ENCODE measurements around the gene SDR39U1.
A peak's percentile ranks its signal among the peaks of the same experiment; 100 is the strongest.

SDR39U1 gene

DNA sequence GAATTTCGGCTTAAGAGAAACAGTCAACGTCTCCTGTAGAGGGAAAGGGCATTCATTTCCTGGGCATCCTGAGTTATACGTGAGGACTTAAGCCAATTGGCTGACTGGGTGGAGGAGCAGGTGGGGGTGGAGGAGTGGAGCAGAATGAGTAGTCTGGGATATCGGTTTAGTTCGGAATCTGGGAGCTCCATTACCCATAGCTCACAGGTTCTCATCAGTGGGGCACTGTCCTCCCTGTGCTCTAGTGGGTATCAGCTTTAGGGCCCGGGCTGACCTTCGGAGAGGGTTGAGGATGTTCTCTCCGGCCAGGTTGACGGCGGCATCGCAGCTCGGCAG is 704 bp downstream of the SDR39U1 start:
- Histone ChIP-seq H3K36me3 (ENCODE audit: control insufficient read depth in 2 of 2, insufficient read depth in 2 of 2, low read length in 2 of 2) (peaks cover 33 to 37% of the 10 kb centered on the region in 2 donors), H3K27ac (ENCODE audit: low read depth in 2 of 2, low read length in 2 of 2) (peak overlapping the region; percentile 99), H3K27me3 (ENCODE audit: control insufficient read depth in 2 of 2, insufficient read depth in 2 of 2, low read length in 2 of 2) (no peaks in the 10 kb centered on the region), H3K9ac (ENCODE audit: low read depth in 1 of 2, low read length in 2 of 2) (peak overlapping the region; percentile 94 to 97), H3K4me1 (ENCODE audit: control insufficient read depth in 2 of 2, insufficient read depth in 2 of 2, low read length in 2 of 2) (peaks cover 10 to 18% of the 10 kb centered on the region in 2 donors), H3K4me3 (ENCODE audit: low read length in 2 of 2) (peak overlapping the region; percentile 84 to 94), H3K9me3 (ENCODE audit: control insufficient read depth in 2 of 2, low read length in 2 of 2) (no peaks in the 10 kb centered on the region)

DNA sequence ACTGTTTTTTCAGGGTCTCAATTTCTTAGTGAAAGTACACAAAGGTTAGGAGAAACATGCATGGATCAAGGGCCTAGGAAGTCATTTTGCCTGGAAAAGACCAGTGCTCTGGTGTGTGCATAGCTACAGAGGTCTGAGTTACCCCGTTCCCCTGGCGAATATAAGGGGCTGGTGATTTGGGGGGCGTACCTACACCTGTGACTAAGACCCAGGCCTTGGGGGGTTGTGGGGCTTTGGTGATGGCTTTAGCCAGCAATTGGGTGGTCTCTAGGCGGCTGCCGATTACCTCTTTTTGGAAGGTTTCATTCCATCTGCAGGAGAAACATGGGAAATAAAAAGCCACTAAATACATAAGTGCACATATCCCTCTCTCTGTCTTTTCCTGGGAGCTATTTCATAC is 1.1 kb downstream of the SDR39U1 start:
- Histone ChIP-seq H3K36me3 (ENCODE audit: control insufficient read depth in 2 of 2, insufficient read depth in 2 of 2, low read length in 2 of 2) (peaks cover 37 to 41% of the 10 kb centered on the region in 2 donors), H3K9ac (ENCODE audit: low read depth in 1 of 2, low read length in 2 of 2) (peak overlapping the region; percentile 94 to 97), H3K4me3 (ENCODE audit: low read length in 2 of 2) (peak overlapping the region; percentile 84 to 94), H3K4me1 (ENCODE audit: control insufficient read depth in 2 of 2, insufficient read depth in 2 of 2, low read length in 2 of 2) (peaks cover 11 to 18% of the 10 kb centered on the region in 2 donors), H3K9me3 (ENCODE audit: control insufficient read depth in 2 of 2, low read length in 2 of 2) (no peaks in the 10 kb centered on the region), H3K27ac (ENCODE audit: low read depth in 2 of 2, low read length in 2 of 2) (peak overlapping the region; percentile 99), H3K27me3 (ENCODE audit: control insufficient read depth in 2 of 2, insufficient read depth in 2 of 2, low read length in 2 of 2) (no peaks in the 10 kb centered on the region)

DNA sequence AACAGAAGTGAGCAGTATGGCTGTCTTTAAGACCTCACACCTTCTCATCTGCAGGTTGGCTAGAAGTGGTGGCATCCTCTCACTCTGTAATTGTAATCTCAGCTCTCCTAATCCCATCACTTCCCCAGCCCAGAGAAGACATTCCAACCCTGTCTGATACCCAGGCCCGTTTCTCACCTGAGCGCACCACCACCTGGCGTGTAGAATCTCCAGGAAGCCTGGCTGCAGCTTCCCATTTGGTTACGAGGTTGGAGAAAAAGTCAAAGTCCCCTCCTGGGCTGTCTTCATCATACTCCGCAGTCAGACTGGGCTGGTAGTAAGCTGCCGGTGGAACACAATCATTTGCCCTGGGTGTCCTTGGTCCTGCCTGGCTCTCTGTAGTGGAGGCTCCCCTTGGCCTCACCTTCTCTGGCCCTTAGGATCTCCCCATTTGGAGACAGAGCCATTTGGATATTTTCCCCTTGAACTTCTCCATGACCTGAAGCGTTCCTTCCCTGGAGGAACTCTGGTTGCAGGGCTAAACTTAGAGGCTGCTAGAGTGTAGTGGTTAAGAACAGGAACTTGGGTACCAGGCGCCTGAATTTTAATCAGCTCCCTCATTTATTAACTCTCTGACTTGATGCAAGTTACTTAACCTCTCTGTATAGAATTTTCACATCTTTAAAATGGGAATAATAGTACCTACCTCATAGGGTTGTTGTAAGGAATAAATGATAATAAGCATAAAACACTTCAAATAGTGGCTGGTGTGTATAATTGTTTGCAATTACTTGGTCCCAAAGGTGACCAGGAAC is 1.8 kb downstream of the SDR39U1 start:
- Histone ChIP-seq H3K4me3 (ENCODE audit: low read length in 2 of 2) (no peak overlapping the region), H3K27ac (ENCODE audit: low read depth in 2 of 2, low read length in 2 of 2) (no peak overlapping the region), H3K27me3 (ENCODE audit: control insufficient read depth in 2 of 2, insufficient read depth in 2 of 2, low read length in 2 of 2) (no peaks in the 10 kb centered on the region), H3K4me1 (ENCODE audit: control insufficient read depth in 2 of 2, insufficient read depth in 2 of 2, low read length in 2 of 2) (peaks cover 15 to 18% of the 10 kb centered on the region in 2 donors), H3K9ac (ENCODE audit: low read depth in 1 of 2, low read length in 2 of 2) (no peak overlapping the region), H3K36me3 (ENCODE audit: control insufficient read depth in 2 of 2, insufficient read depth in 2 of 2, low read length in 2 of 2) (peaks cover 44 to 48% of the 10 kb centered on the region in 2 donors), H3K9me3 (ENCODE audit: control insufficient read depth in 2 of 2, low read length in 2 of 2) (no peaks in the 10 kb centered on the region)

DNA sequence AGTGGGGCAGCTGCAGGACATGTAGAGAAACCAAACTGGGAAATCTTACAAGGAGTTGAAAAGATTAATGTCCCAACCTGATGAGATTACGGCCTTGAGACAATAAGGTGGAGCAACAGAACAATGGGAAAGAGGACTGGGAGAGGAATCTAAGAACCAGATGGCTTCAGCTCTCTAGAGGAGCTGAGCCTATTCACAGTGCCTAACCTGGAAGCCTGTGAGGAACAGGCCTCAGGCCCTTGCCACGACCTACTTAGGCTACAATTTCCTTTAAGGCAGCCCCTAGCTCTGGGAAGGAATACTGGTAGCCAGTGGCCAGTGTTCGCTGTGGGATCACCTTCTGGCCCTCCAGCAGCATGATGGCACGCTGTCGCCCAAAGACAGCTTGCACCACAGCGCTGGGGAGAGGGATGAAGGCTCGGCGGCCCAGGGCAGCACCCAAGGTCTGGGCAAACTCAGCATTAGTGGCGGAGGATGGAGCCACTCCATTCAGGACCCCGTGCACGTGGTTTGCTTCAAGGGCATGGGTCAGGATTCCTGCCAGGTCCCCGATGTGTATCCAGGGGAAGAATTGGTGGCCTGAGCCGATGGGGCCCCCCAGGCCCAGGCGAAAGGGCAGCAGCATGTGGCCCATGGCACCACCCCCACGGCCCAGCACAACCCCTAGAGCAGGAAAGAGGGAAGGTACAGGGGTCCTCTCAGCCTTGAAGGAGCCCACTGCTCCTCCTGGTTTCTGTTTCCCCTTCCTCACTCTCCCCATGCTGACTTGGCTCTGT is 2.6 kb downstream of the SDR39U1 start:
- Histone ChIP-seq H3K9ac (ENCODE audit: low read depth in 1 of 2, low read length in 2 of 2) (no peak overlapping the region), H3K27ac (ENCODE audit: low read depth in 2 of 2, low read length in 2 of 2) (no peak overlapping the region), H3K36me3 (ENCODE audit: control insufficient read depth in 2 of 2, insufficient read depth in 2 of 2, low read length in 2 of 2) (peaks cover 44 to 54% of the 10 kb centered on the region in 2 donors), H3K27me3 (ENCODE audit: control insufficient read depth in 2 of 2, insufficient read depth in 2 of 2, low read length in 2 of 2) (no peaks in the 10 kb centered on the region), H3K4me3 (ENCODE audit: low read length in 2 of 2) (no peak overlapping the region), H3K9me3 (ENCODE audit: control insufficient read depth in 2 of 2, low read length in 2 of 2) (no peaks in the 10 kb centered on the region), H3K4me1 (ENCODE audit: control insufficient read depth in 2 of 2, insufficient read depth in 2 of 2, low read length in 2 of 2) (peaks cover 15 to 18% of the 10 kb centered on the region in 2 donors)

DNA sequence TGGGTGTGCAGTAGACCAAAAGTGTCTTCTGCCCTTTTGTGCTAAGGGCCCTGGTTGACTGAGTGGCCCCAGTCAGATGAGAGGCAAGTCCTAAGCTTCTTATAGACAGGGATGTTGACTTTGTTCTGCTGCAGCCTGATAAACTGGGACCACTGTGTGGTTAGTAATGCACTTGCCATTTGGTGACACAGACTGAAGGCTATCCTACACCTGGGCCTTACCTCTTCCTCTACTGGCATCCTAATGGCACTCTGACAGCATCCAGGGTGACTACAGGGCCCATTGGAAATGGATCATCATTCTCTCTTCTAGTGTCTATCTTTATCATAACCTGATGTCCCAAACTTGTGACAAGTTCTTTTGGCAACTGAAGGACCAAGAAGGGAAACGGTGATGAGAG is 3.3 kb downstream of the SDR39U1 start:
- H3K9ac ChIP-seq (ENCODE audit: low read depth in 1 of 2, low read length in 2 of 2), result no peak overlapping the region
- H3K27ac ChIP-seq (ENCODE audit: low read depth in 2 of 2, low read length in 2 of 2), result no peak overlapping the region
- H3K27me3 ChIP-seq (ENCODE audit: control insufficient read depth in 2 of 2, insufficient read depth in 2 of 2, low read length in 2 of 2), result no peaks in the 10 kb centered on the region
- H3K36me3 ChIP-seq (ENCODE audit: control insufficient read depth in 2 of 2, insufficient read depth in 2 of 2, low read length in 2 of 2), result peaks cover 48 to 55% of the 10 kb centered on the region in 2 donors
- H3K9me3 ChIP-seq (ENCODE audit: control insufficient read depth in 2 of 2, low read length in 2 of 2), result no peaks in the 10 kb centered on the region
- no peak overlapping the region for H3K4me3 ChIP-seq (ENCODE audit: low read length in 2 of 2)
- H3K4me1 ChIP-seq (ENCODE audit: control insufficient read depth in 2 of 2, insufficient read depth in 2 of 2, low read length in 2 of 2), result peaks cover 15 to 18% of the 10 kb centered on the region in 2 donors

DNA sequence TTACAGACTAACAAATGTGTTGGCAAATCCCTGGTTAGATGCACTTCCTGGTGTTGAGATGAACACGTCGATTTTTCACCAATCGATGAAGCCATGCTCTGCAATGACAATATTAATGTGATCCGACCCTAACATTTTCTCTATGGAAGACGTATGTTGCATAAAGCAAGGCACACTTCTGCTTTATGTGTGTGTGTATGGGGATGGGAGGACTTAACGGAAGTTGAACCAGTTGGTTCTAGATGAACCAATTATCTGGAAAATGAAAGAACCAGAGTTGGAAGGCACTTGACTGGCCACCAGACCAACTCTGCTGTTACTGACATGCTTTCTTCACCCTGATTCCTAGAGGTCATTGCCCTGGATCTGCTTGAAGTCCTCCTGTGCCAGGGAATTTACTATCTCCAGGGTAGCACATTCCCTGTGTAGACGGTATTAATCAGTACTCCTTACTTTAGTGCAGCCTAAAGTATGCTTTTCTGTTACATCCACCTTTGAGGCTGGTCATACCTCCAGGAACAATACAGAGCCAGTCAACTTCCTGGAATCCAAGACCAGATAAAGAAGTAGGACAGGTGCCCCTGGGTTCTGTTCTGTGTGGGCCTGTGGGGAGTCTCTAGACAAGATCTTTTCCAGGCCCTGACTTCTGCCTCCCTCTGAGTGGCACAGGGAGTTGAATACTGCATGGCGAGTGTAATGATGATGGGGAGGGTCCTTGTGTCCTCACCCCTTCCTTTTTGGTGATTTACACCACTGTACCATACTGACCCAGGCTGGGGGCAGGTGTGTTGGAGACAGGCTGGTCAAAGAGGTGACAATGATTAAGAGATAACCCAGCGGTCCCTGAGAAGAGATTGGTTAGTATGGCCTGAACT is 4.1 kb downstream of the SDR39U1 start:
- no peak overlapping the region for H3K9ac ChIP-seq (ENCODE audit: low read depth in 1 of 2, low read length in 2 of 2)
- H3K36me3 ChIP-seq (ENCODE audit: control insufficient read depth in 2 of 2, insufficient read depth in 2 of 2, low read length in 2 of 2), result peaks cover 56 to 63% of the 10 kb centered on the region in 2 donors
- H3K27me3 ChIP-seq (ENCODE audit: control insufficient read depth in 2 of 2, insufficient read depth in 2 of 2, low read length in 2 of 2), result no peaks in the 10 kb centered on the region
- no peaks in the 10 kb centered on the region for H3K9me3 ChIP-seq (ENCODE audit: control insufficient read depth in 2 of 2, low read length in 2 of 2)
- no peak overlapping the region for H3K4me3 ChIP-seq (ENCODE audit: low read length in 2 of 2)
- H3K27ac ChIP-seq (ENCODE audit: low read depth in 2 of 2, low read length in 2 of 2), result no peak overlapping the region
- peaks cover 13 to 17% of the 10 kb centered on the region in 2 donors for H3K4me1 ChIP-seq (ENCODE audit: control insufficient read depth in 2 of 2, insufficient read depth in 2 of 2, low read length in 2 of 2)

DNA sequence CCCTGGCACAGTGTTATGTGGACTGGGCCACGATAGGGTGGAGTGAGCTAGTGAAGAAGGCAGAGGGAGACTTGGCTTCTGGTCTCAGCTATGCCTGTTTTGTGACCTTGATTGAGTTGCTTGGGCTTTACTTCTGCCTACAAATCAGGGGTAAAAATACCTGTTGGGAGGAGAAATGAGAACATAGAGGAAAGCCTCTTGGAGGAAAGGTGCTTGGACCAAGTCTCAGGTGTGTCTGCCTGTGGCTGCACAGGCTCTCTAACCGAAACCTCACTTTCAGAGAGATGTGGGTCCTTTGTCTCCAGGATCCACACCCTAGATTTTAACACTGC is 4.9 kb downstream of the SDR39U1 start:
- H3K9ac ChIP-seq (ENCODE audit: low read depth in 1 of 2, low read length in 2 of 2), result no peak overlapping the region
- no peaks in the 10 kb centered on the region for H3K9me3 ChIP-seq (ENCODE audit: control insufficient read depth in 2 of 2, low read length in 2 of 2)
- H3K27me3 ChIP-seq (ENCODE audit: control insufficient read depth in 2 of 2, insufficient read depth in 2 of 2, low read length in 2 of 2), result no peaks in the 10 kb centered on the region
- peaks cover 12 to 14% of the 10 kb centered on the region in 2 donors for H3K4me1 ChIP-seq (ENCODE audit: control insufficient read depth in 2 of 2, insufficient read depth in 2 of 2, low read length in 2 of 2)
- no peak overlapping the region for H3K27ac ChIP-seq (ENCODE audit: low read depth in 2 of 2, low read length in 2 of 2)
- H3K36me3 ChIP-seq (ENCODE audit: control insufficient read depth in 2 of 2, insufficient read depth in 2 of 2, low read length in 2 of 2), result peaks cover 64 to 70% of the 10 kb centered on the region in 2 donors
- H3K4me3 ChIP-seq (ENCODE audit: low read length in 2 of 2), result no peak overlapping the region

DNA sequence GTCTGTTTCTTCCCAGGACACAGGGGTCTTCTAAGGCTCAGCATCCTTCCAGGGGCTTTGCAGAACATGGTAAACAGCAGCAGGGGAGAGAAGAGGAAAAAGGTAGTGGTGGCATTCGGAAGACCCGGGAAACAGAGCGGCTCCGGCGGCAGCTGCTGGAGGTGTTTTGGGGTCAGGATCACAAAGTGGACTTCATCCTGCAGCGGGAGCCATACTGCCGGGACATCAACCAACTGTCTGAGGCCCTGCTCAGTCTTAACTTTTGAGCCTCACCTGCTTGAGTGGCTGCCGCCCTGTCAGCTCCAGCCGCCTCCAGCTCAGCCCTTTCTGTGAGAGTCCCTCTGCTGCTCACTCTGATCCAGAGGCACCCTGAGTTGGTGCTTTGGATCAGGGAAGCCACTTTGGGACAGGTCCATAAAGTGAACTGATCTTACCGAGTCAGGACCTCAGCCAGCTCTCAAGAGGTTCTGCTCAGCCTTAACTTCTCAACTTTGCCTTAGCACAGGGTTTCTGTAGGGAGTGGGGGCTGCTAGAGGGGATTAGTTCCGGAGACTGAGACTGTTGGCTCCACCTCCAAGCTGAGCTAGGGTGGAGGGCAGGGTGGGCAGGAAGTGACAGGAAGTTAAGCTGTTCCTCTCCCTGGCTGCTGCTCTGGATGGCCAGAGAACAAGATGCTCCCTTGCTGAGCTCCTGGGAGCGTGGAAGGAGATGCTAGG is 5.4 kb downstream of the SDR39U1 start:
- Histone ChIP-seq H3K9me3 (ENCODE audit: control insufficient read depth in 2 of 2, low read length in 2 of 2) (no peaks in the 10 kb centered on the region), H3K36me3 (ENCODE audit: control insufficient read depth in 2 of 2, insufficient read depth in 2 of 2, low read length in 2 of 2) (peaks cover 69 to 75% of the 10 kb centered on the region in 2 donors), H3K27me3 (ENCODE audit: control insufficient read depth in 2 of 2, insufficient read depth in 2 of 2, low read length in 2 of 2) (no peaks in the 10 kb centered on the region), H3K9ac (ENCODE audit: low read depth in 1 of 2, low read length in 2 of 2) (no peak overlapping the region), H3K4me3 (ENCODE audit: low read length in 2 of 2) (no peak overlapping the region), H3K27ac (ENCODE audit: low read depth in 2 of 2, low read length in 2 of 2) (peak overlapping the region in 1 of 2 donors; percentile 46), H3K4me1 (ENCODE audit: control insufficient read depth in 2 of 2, insufficient read depth in 2 of 2, low read length in 2 of 2) (peaks cover 13 to 16% of the 10 kb centered on the region in 2 donors)

DNA sequence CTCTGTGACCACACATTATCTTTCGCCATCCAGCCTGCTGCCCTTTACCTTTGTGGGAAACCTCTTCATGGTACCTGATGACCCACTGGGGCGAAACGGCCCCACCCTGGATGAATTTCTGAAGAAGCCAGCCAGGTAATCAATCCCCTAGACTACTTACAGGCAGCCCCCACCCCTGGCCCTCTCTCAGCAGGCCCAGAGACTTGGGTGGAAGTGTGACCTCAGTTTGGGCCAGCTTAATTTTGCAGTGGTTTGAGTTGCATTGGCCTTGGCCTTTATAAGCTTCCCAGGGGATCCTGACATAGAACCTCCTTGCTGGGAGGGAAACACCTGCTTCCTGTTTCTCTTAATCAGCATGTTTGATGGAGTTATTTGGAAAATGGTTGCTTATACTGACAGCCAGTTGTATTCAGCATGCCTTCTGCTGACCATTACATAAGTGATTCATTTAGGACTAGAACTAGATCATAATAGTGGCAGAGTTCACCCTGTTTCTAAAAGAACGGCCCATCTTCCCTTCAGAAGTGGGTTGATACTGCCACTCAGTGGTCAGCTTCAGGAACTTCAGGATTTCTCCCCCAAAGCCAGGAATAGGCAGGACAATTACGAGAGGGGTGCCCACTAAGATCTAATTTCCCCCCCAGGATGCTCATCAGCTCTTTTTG is 6.1 kb downstream of the SDR39U1 start:
- Histone ChIP-seq H3K36me3 (ENCODE audit: control insufficient read depth in 2 of 2, insufficient read depth in 2 of 2, low read length in 2 of 2) (peaks cover 72 to 82% of the 10 kb centered on the region in 2 donors), H3K4me3 (ENCODE audit: low read length in 2 of 2) (no peak overlapping the region), H3K9me3 (ENCODE audit: control insufficient read depth in 2 of 2, low read length in 2 of 2) (no peaks in the 10 kb centered on the region), H3K9ac (ENCODE audit: low read depth in 1 of 2, low read length in 2 of 2) (no peak overlapping the region), H3K4me1 (ENCODE audit: control insufficient read depth in 2 of 2, insufficient read depth in 2 of 2, low read length in 2 of 2) (peaks cover 15 to 17% of the 10 kb centered on the region in 2 donors), H3K27me3 (ENCODE audit: control insufficient read depth in 2 of 2, insufficient read depth in 2 of 2, low read length in 2 of 2) (no peaks in the 10 kb centered on the region), H3K27ac (ENCODE audit: low read depth in 2 of 2, low read length in 2 of 2) (peak overlapping the region; percentile 21 to 46)
